NCI-H2227 treated with DMSO at 0.1 percent for 48 hours (cell line): ENCODE measurements around the gene RANGAP1.

Source experiments
- DNase-seq: peaks from one replicate; lab custom pipeline; 2025; lab: John Stamatoyannopoulos, UW

Gene RANGAP1

GRCh38 chr22:41197038-41197972 lies 88.7 kb downstream of the RANGAP1 start:
- DNase-seq = peak; percentile 37
